ENCODE data around the gene FAM107B. TPM values are rescaled to one million over a fixed set of nuclear protein-coding genes. Genes with fewer than 3 reads are reported as not detected.

FAM107B gene
- total and polyA plus RNA-seq, 4 donors: 38.4 to 85.4 (median 68.9) TPM

DNA sequence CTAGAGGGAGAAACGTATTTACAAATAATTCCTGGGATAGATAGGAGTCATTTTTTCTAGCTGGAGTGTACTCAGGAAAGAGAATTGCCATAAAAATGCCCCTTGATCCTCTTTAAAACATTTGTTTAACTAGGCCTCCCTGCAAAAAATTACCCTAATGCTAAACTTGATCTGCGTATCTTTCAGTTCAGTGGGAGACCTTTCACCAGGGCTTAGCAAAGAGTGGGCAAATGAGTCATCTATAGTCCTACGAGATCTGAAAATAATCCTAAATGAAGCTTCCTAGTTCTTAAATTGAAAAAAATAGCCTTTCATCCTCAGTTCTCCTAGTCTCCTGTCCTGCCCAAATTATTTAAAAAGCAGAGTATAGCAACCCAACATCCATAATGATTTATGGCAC is 245.3 kb downstream of the FAM107B start:
- DNase-seq (no peak), ATAC-seq (ENCODE audit: insufficient read depth, low FRiP score) (no peak)
- 62% methylated on average over 3 of the region's 3 CpGs for WGBS, 2 donors
- Histone ChIP-seq H3K4me1 (ENCODE audit: control insufficient read depth in 5 of 5, insufficient read depth in 5 of 5, low read length in 5 of 5) (peaks cover 0 to 6% (median 0%) of the 10 kb centered on the region in 5 donors), H3K27ac (ENCODE audit: low read depth in 1 of 2, low read length in 1 of 2) (no peak overlapping the region), H3K36me3 (ENCODE audit: control insufficient read depth in 4 of 4, insufficient read depth in 4 of 4, low read length in 4 of 4) (peaks cover 4 to 16% (median 10%) of the 10 kb centered on the region in 4 donors), H3K9me3 (ENCODE audit: control insufficient read depth in 4 of 4, insufficient read depth in 3 of 4, low read length in 3 of 4) (no peaks in the 10 kb centered on the region), H3K27me3 (ENCODE audit: control insufficient read depth in 3 of 3, insufficient read depth in 3 of 3, low read length in 2 of 3) (no peaks in the 10 kb centered on the region), H3K9ac (ENCODE audit: insufficient read depth in 1 of 2, low read length in 2 of 2) (no peak overlapping the region), H3K4me3 (no peak overlapping the region)
- TF ChIP-seq CTCF (IDR thresholded peaks at IDR 0.05; ENCODE audit: control extremely low read depth, extremely low read depth): no peak

- ATAC-seq (ENCODE audit: insufficient read depth, low FRiP score) (no peak), DNase-seq (no peak)
- Histone ChIP-seq H3K9me3 (ENCODE audit: control insufficient read depth in 4 of 4, insufficient read depth in 3 of 4, low read length in 3 of 4) (no peaks in the 10 kb centered on the region), H3K4me3 (no peak overlapping the region), H3K36me3 (ENCODE audit: control insufficient read depth in 4 of 4, insufficient read depth in 4 of 4, low read length in 4 of 4) (peaks cover 4 to 16% (median 8%) of the 10 kb centered on the region in 4 donors), H3K27me3 (ENCODE audit: control insufficient read depth in 3 of 3, insufficient read depth in 3 of 3, low read length in 2 of 3) (no peaks in the 10 kb centered on the region), H3K27ac (ENCODE audit: low read depth in 1 of 2, low read length in 1 of 2) (no peak overlapping the region), H3K9ac (ENCODE audit: insufficient read depth in 1 of 2, low read length in 2 of 2) (no peak overlapping the region), H3K4me1 (ENCODE audit: control insufficient read depth in 5 of 5, insufficient read depth in 5 of 5, low read length in 5 of 5) (peaks cover 0 to 6% (median 0%) of the 10 kb centered on the region in 5 donors)
- TF ChIP-seq CTCF (IDR thresholded peaks at IDR 0.05; ENCODE audit: control extremely low read depth, extremely low read depth): no peak
- 94% methylated on average over 2 of the region's 2 CpGs for WGBS, 2 donors
Observed at GRCh38 chr10:14528450-14528849, 246.2 kb downstream of the FAM107B start.

DNA sequence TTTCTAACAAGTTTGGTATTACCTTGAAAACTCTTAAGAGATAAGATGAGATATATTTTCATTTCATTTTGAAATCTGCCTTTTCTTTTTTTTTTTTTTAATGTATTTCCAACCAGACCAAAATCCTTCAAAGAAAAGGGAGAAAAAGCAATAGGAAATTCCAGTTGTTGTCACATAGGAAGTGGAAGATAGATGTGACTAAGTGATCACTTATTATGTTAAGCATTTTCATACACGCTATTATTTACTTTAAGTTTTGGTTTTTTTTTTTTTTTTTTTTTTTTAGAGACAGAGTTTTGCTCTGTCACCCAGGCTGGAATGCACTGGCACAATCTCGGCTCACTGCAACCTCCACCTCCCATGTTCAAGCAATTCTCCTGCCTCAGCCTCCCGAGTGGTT is 246.8 kb downstream of the FAM107B start:
- H3K4me1 ChIP-seq (ENCODE audit: control insufficient read depth in 5 of 5, insufficient read depth in 5 of 5, low read length in 5 of 5): peaks cover 0 to 6% (median 0%) of the 10 kb centered on the region in 5 donors
- no peak for DNase-seq
- WGBS, 2 donors: 70 to 84% methylated on average over 3 of the region's 3 CpGs
- H3K4me3 ChIP-seq: no peak overlapping the region
- no peaks in the 10 kb centered on the region for H3K27me3 ChIP-seq (ENCODE audit: control insufficient read depth in 3 of 3, insufficient read depth in 3 of 3, low read length in 2 of 3)
- no peak overlapping the region for H3K9ac ChIP-seq (ENCODE audit: insufficient read depth in 1 of 2, low read length in 2 of 2)
- no peaks in the 10 kb centered on the region for H3K9me3 ChIP-seq (ENCODE audit: control insufficient read depth in 4 of 4, insufficient read depth in 3 of 4, low read length in 3 of 4)
- no peak for TF ChIP-seq CTCF (IDR thresholded peaks at IDR 0.05; ENCODE audit: control extremely low read depth, extremely low read depth)
- peaks cover 4 to 16% (median 8%) of the 10 kb centered on the region in 4 donors for H3K36me3 ChIP-seq (ENCODE audit: control insufficient read depth in 4 of 4, insufficient read depth in 4 of 4, low read length in 4 of 4)
- H3K27ac ChIP-seq (ENCODE audit: low read depth in 1 of 2, low read length in 1 of 2): no peak overlapping the region
- no peak for ATAC-seq (ENCODE audit: insufficient read depth, low FRiP score)

All from lung (tissue), 12 donors.